Hepatocyte (in vitro differentiated cells): ENCODE data around the gene VCP. TPM values are rescaled to one million over a fixed set of nuclear protein-coding genes. Genes with fewer than 3 reads are reported as not detected.

ENCODE experiments used
- DNase-seq: peaks from one replicate; pipeline ENCODE4 v3.0.0-alpha.2; 2016; ENCODE audit warnings: low spot score
- H2AFZ ChIP-seq: fragments of 200-600 bp; sonication (generic); 2 replicates; pipeline ENCODE4 v1.6.0; 2016; ENCODE audit warnings: antibody characterized with exemption, mild to moderate bottlenecking
- H3K27ac ChIP-seq: fragments of 200-600 bp; sonication (generic); 2 replicates; pipeline ENCODE4 v1.5.1; 2016; ENCODE audit warnings: mild to moderate bottlenecking
- H3K27me3 ChIP-seq: fragments of 200-600 bp; sonication (generic); 2 replicates; pipeline ENCODE4 v1.6.1; 2016
- H3K36me3 ChIP-seq: fragments of 200-600 bp; sonication (generic); replicated peaks from 2 replicates; pipeline ENCODE4 v1.5.1; 2016; ENCODE audit warnings: low read depth; ENCODE audit not compliant: insufficient read depth
- H3K4me1 ChIP-seq: fragments of 200-600 bp; sonication (generic); 2 replicates; pipeline ENCODE4 v1.5.1; 2016; ENCODE audit warnings: mild to moderate bottlenecking, moderate library complexity; ENCODE audit not compliant: insufficient read depth
- H3K4me2 ChIP-seq: fragments of 200-600 bp; sonication (generic); 2 replicates; pipeline ENCODE4 v1.6.0; 2016
- H3K4me3 ChIP-seq: fragments of 200-600 bp; sonication (generic); 2 replicates; pipeline ENCODE4 v1.5.1; 2016; ENCODE audit warnings: mild to moderate bottlenecking
- H3K79me2 ChIP-seq: fragments of 200-600 bp; sonication (generic); 2 replicates; pipeline ENCODE4 v1.6.0; 2017; ENCODE audit warnings: mild to moderate bottlenecking
- H3K9me2 ChIP-seq: fragments of 200-600 bp; sonication (generic); replicated peaks from 2 replicates; pipeline ENCODE4 v1.6.0; 2017; ENCODE audit warnings: mild to moderate bottlenecking; ENCODE audit not compliant: insufficient read depth
- H3K9me3 ChIP-seq: fragments of 200-600 bp; sonication (generic); 2 replicates; pipeline ENCODE4 v1.5.1; 2016; ENCODE audit warnings: low read depth, mild to moderate bottlenecking
- H4K20me1 ChIP-seq: fragments of 200-600 bp; sonication (generic); 2 replicates; pipeline ENCODE4 v1.6.0; 2016; ENCODE audit warnings: mild to moderate bottlenecking; ENCODE audit not compliant: insufficient read depth, poor library complexity, severe bottlenecking
- EZH2 ChIP-seq: fragments of 200-600 bp; sonication (generic); IDR thresholded peaks from 2 replicates; pipeline ENCODE4 v1.6.1; 2016; ENCODE audit warnings: antibody characterized with exemption, mild to moderate bottlenecking, borderline replicate concordance
- EZH2phosphoT487 ChIP-seq: fragments of 200-600 bp; sonication (generic); IDR thresholded peaks from one replicate; pipeline ENCODE4 v1.6.1; 2018; ENCODE audit warnings: antibody characterized with exemption, mild to moderate bottlenecking, low read depth, moderate library complexity; ENCODE audit not compliant: unreplicated experiment, severe bottlenecking
- WGBS: methylation state at CpG from one replicate; pipeline ENCODE4 v1.1.6; 2016; ENCODE audit warnings: low lambda C conversion rate; ENCODE audit errors: missing lambda C conversion rate; 5-methylcytosine and 5-hydroxymethylcytosine counted together
- polyA plus RNA-seq: library from polyadenylated mRNA; unstranded; fragments of >200 nt; fragmentation: Nextera tagmentation; extraction: Ambion mirVana; gene quantifications from 2 replicates; pipeline ENCODE4 v1.2.1, GENCODE V29; 2016
- total RNA-seq: library from RNA; depleted of rRNA; stranded (reverse); fragments of >200 nt; gene quantifications from 2 replicates; pipeline ENCODE4 v1.2.3, GENCODE V29; 2014
- TF ChIP-seq, protein P1 (sequence below): fragments of 200-600 bp; sonication (generic); IDR thresholded peaks from 2 replicates; pipeline ENCODE4 v1.5.1; 2016; ENCODE audit warnings: antibody characterized with exemption, mild to moderate bottlenecking; ENCODE audit not compliant: poor library complexity

VCP gene
- total and polyA plus RNA-seq, 2 experiments from 2014 or later = 250 to 284 TPM

DNA sequence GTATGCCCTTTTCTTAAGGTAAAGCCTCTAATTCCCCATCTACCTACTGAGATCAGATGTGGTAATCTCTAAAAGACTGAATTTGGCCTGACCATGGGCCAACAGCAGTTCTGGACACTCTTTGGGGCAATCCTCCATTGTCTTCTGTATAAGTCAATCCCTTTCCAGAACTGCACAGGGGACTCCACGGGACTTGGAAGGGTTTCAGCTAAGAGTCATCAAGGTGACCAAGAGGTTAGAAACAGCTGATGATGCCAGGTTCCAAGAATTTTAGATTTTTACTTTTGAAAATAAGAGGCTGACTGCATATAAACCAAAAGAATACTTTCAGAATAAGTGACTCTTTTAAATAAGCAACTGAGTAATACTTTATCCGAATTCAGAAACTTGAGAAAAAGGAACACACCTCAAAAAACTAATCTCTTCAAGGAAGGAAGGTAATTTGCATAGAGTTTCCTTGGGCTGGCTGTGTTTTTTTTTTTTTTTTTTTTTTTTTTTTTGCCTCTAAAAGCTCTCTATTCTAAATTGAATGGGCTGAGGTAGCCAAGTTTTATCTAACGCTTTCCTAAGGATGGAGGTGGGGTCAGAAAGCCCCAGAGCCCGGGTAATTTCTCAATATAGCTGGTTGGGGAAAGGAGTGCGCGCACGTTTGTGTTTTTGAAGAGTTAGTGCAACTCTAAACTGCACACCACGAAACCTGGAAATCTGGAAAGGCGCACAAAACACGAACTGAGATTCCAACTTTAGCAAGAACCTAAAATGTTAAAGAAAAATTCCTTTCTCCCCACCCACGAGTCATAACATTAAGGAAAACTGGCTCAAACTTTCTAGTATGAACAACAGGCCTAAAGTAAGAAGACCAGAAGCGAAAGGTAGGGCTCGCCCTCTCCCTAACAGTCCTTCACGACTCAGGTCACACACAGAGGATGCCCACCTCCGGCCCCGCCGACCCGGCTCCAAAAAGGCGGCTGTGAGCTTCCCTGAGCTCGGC is 1.3 kb downstream of the VCP start:
- TF ChIP-seq, protein P1, sequence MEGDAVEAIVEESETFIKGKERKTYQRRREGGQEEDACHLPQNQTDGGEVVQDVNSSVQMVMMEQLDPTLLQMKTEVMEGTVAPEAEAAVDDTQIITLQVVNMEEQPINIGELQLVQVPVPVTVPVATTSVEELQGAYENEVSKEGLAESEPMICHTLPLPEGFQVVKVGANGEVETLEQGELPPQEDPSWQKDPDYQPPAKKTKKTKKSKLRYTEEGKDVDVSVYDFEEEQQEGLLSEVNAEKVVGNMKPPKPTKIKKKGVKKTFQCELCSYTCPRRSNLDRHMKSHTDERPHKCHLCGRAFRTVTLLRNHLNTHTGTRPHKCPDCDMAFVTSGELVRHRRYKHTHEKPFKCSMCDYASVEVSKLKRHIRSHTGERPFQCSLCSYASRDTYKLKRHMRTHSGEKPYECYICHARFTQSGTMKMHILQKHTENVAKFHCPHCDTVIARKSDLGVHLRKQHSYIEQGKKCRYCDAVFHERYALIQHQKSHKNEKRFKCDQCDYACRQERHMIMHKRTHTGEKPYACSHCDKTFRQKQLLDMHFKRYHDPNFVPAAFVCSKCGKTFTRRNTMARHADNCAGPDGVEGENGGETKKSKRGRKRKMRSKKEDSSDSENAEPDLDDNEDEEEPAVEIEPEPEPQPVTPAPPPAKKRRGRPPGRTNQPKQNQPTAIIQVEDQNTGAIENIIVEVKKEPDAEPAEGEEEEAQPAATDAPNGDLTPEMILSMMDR = no peak
- TF ChIP-seq EZH2 = no peak
- no peak for TF ChIP-seq EZH2phosphoT487
- peaks cover 25% of the 10 kb centered on the region for H3K4me1 ChIP-seq
- H4K20me1 ChIP-seq = peaks cover 55% of the 10 kb centered on the region
- no peaks in the 10 kb centered on the region for H3K36me3 ChIP-seq
- H2AFZ ChIP-seq = no peak overlapping the region
- peak overlapping the region; percentile 94 for H3K4me2 ChIP-seq
- no peak for DNase-seq
- H3K9me2 ChIP-seq = no peaks in the 10 kb centered on the region
- 2% methylated on average over 20 of the region's 20 CpGs for WGBS
- H3K27ac ChIP-seq = peak overlapping the region; percentile 98
- no peaks in the 10 kb centered on the region for H3K27me3 ChIP-seq
- no peaks in the 10 kb centered on the region for H3K9me3 ChIP-seq
- H3K79me2 ChIP-seq = peaks cover 56% of the 10 kb centered on the region
- H3K4me3 ChIP-seq = peak overlapping the region; percentile 40

DNA sequence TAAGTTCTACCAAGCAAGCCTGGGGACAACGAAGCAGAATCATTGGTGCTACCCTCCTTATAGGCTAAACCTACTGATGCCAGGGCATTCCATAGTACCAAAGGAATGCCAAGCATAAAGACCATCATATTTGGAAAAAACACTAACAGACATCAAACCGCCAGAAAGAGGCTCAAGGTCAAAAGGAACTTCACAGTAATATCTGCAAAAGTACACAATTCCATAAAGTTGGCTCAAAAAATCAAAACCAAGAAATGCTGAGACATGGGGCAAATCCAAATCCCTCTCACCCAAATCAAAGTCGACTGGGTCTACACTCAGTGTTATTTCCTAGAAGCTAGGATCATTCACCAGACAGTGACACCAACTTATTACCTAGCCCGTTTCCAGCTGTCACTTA is 3.4 kb downstream of the VCP start:
- Histone ChIP-seq H3K9me3 (no peaks in the 10 kb centered on the region), H3K79me2 (peaks cover 77% of the 10 kb centered on the region), H3K4me1 (peaks cover 25% of the 10 kb centered on the region), H3K9me2 (no peaks in the 10 kb centered on the region), H3K27me3 (no peaks in the 10 kb centered on the region), H2AFZ (no peak overlapping the region), H3K4me2 (peak overlapping the region; percentile 94), H4K20me1 (peaks cover 76% of the 10 kb centered on the region), H3K36me3 (peaks cover 7% of the 10 kb centered on the region), H3K27ac (no peak overlapping the region), H3K4me3 (no peak overlapping the region)
- WGBS = 80% methylated on average over 4 of the region's 4 CpGs
- TF ChIP-seq, protein P1 = no peak
- TF ChIP-seq EZH2phosphoT487 (no peak), EZH2 (no peak)
- no peak for DNase-seq

DNA sequence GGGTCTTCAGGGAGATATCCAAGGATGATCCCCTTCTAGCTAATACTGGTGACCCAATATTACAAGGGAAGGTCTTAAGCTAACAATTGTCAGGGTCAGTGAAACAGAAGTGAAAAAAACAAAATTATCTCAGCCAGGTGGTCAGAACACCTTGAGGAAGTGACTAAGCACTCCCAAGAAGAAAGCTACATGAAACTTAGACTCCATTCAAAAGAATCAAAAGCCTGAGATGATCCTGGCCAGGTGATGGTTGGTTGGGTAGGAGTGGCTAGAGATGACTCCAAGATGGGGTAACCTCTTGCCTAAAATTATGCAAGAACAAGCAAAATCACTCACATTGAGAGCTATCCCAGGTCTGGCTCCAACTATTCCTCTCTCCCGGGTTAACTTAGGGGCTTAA is 5.4 kb downstream of the VCP start:
- Histone ChIP-seq H3K27ac (no peak overlapping the region), H3K9me2 (no peaks in the 10 kb centered on the region), H3K4me3 (no peak overlapping the region), H3K4me2 (no peak overlapping the region), H3K9me3 (no peaks in the 10 kb centered on the region), H3K79me2 (peaks cover 90% of the 10 kb centered on the region), H4K20me1 (peaks cover 85% of the 10 kb centered on the region), H3K36me3 (peaks cover 12% of the 10 kb centered on the region), H2AFZ (no peak overlapping the region), H3K27me3 (no peaks in the 10 kb centered on the region), H3K4me1 (peaks cover 25% of the 10 kb centered on the region)
- no peak for TF ChIP-seq EZH2phosphoT487
- TF ChIP-seq, protein P1 = no peak
- TF ChIP-seq EZH2 = no peak
- no peak for DNase-seq
- WGBS = 93% methylated on average over 1 of the region's 1 CpG
